Iris pigment epithelial cell (primary cell): ENCODE measurements around the gene APCDD1.
"Not testable (repeated sequence)": the region's sequence is repeated elsewhere in the genome, so short reads cannot be mapped to it uniquely, and the experiment has no call there.

Experiments used
- DNase-seq: peaks from one replicate; pipeline ENCODE4 v3.0.0-alpha.2; 2011; ENCODE audit warnings: low read depth

APCDD1 gene

DNA sequence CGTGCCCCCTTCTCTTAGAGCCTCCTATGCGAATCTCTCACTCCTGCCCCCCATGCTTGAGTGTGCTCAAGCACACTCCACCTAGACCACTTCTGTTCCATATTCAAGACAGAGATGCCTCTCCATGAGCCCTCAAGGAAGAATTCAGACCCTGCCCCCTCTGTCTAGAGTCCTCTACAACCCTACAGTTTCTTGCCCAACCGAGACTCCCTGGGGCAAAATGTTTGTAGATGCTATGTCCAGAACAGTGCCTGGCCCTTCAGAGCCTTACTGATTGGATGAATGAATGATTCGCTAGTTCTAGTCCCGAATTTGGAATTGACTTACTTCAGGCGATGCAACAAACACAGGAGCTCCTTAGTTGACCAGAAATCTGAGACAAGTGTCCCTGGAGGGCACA lies 8.7 kb downstream of the APCDD1 start:
- DNase-seq = no peak

DNA sequence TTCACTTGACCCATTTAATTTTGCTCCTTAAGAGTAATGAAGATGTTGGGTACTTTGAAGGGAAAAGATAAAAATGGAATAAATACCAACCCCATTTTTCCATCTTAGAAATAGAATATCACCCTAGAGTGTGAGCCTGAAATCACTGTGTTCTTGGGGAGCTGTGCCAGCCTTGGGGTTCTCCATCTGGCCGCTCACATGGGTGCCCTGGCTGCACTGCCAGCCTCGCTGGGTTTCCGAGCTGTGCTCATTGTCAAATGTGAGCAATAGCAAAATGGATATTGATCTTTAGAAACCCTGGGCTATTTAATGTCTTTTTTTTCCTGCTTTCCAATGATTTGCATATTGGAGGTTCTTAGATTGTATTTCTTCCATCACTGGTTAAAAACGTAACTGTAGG lies 9.3 kb downstream of the APCDD1 start:
- no peak for DNase-seq

DNA sequence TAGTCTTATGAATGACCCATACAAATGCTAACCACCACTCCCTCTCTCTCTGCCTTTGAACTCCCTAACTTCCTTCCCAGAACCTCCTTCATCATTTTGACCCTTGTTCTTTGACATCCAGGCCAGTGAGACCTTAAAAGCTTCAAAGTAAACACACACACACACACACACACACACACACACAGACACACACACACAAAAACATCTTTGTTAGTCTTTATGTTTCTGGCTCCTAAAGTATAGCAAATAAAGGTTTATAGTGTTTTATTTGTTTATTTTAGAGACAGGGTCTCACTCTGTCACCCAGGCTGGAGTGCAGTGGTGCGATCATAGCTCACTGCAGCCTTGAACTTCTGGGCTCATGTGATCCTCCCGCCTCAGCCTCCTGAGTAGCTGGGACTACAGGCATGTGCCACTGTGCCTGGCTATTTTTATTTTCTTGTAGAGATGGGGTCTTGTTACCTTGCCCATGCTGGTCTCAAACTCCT lies 9.8 kb downstream of the APCDD1 start:
- not testable (repeated sequence) for DNase-seq

DNA sequence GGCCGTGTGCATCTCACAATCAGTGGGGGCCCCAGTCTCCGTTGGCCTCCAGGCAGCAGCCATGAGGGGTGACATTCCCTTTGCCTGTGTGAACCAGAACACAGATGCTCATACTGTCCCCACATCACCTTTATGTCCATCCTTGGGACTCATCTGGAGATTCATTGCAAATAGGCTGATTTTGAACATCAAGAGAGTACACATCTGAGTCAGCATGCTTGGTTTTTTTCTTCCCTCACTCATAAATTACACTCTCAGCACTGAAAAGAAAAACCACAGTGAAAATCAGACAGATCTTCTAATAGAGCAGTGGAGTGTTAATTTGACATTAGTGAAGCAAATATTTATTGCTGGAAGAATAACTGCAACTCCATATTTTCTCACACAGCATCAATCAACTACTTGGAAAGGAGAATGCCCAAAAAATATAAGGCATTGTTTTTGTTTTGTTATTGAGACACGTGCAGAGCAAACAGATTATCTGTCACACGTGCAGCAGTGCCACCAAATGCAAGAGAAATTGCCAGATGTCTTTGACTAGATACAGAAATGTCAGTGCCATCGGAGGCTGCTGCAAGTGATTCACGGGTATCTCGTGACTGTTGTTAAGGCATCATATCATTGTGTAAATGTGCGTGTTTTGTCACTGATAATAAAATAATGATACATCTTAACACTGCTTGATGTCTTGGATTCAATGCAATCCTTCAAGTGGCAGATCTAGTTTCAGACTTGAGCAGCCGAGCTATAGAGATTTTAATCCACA lies 10.9 kb downstream of the APCDD1 start:
- DNase-seq = no peak

DNA sequence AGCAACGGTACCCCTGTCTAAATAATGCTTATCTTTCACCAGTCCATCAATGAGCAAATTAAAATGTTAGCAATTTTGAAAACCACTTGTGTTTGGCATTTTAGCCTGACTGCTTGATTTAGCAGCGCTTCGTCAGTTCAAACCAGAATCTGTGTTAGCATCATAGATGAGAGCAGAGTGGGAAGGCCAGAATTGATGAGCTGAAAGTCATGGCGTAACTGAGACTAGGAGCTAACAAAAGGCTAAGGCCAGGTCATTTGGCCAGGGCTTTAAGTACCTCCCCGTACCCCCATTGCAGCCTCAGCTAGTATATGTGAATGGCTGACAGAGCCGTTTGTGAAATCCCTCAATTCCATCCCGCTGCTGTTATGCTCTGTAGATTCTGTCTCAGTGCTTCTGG lies 16.0 kb downstream of the APCDD1 start:
- DNase-seq = no peak

DNA sequence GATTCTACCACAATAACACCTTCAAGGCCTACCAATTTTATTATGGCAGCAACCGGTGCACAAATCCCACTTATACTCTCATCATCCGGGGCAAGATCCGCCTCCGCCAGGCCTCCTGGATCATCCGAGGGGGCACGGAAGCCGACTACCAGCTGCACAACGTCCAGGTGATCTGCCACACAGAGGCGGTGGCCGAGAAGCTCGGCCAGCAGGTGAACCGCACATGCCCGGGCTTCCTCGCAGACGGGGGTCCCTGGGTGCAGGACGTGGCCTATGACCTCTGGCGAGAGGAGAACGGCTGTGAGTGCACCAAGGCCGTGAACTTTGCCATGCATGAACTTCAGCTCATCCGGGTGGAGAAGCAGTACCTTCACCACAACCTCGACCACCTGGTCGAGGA lies 17.1 kb downstream of the APCDD1 start:
- DNase-seq = no peak

DNA sequence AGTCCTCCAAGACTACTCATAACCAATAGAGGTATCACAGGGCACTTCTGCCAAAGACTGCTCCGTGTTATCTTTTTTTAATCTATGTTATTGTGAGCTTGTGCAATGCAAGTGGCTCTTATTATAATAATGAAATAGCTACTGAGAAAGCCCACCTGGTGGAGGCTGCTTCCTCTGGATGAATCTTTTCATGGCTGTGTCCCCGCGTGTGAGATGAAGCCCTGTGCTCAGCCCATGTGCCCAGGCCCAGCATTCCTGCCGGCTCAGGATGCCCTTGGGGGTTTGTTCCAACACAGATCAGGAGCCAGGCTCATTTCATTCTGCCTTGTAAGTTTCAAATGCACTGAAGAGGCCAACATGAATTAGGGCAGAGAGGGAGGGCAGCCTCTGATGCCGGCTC lies 18.7 kb downstream of the APCDD1 start:
- no peak for DNase-seq

DNA sequence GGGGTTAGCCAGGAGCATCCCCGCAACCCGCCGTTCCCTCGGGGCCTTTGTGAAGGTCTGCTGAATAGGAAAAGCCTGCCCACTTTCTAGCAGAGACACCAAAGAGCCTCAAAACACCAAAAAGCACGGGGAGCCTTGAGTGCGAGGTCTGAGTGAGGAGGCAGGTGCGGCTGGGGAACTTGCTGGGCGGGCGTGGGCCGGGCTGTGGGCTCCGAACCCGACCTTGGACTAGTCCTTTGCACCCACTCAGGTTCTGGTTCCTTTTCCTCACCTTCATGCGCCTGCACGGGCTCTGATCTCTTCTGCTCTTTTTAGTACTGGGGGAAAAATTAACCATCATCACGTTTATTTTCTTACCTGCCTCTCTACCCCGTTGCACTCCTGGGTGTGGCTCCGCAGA lies 19.9 kb downstream of the APCDD1 start:
- DNase-seq = no peak

DNA sequence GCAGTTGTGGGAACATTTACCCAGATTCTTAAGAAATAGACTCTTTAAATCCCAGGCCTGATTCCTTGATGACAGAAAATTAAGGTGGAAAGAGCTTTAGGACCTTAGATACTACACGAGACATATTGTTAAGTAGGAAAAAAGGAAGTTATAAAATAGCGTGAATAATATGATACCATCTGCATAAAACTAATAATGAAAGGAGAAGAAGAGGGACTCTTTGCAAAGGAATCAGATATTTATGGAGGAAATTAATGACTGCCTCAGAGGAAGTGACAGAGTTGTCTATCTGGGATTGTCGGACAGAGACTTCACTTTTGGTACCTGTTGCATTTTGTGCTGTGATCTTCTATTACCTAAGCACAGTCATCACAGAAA lies 20.8 kb downstream of the APCDD1 start:
- DNase-seq = no peak

GRCh38 chr18:10475654-10476291 lies 21.3 kb downstream of the APCDD1 start:
- no peak for DNase-seq

GRCh38 chr18:10476338-10476791 lies 21.9 kb downstream of the APCDD1 start:
- no peak for DNase-seq

GRCh38 chr18:10477121-10477862 lies 22.9 kb downstream of the APCDD1 start:
- DNase-seq = no peak

DNA sequence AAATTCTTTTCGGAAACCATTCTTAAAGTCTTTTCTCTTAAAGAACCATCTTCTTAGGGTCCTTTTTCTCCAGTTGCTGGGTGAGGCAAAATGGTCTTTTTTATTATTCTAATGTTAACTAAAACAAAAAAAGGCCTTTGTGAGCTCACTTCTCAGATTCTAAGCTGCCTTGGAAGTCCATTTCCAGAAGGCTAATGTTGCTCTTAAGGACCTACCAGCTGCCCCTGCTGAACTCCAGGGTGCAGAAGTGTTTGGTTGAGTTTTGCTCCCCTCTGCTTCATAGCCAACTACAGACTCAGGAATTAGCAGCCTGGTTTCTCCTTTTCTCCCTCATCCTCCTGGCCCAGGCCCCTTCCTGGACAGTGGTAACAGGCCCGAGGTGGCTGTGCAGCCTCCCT lies 23.4 kb downstream of the APCDD1 start:
- DNase-seq = no peak

DNA sequence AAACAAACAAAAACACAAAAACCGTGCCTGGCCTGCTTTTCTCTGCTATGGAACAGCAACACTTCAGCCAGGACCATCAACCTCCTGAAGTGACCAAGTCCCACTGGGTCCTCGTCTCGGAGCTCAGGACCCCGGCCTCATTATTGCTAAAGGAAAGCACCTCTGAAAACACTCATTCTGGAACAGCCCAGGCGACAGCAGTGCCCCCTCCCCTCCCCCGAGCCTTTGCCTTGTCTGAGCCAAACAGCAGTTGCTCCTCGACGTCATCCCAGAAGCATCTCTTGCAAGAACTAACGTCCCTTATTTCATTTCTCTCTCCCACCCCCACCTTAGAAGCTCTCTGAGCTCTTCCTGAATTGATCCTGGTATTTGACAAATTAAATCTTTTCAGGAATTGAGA lies 27.4 kb downstream of the APCDD1 start:
- DNase-seq = no peak

- DNase-seq = no peak
Measured at GRCh38 chr18:10482363-10482984, 28.0 kb downstream of the APCDD1 start.

DNA sequence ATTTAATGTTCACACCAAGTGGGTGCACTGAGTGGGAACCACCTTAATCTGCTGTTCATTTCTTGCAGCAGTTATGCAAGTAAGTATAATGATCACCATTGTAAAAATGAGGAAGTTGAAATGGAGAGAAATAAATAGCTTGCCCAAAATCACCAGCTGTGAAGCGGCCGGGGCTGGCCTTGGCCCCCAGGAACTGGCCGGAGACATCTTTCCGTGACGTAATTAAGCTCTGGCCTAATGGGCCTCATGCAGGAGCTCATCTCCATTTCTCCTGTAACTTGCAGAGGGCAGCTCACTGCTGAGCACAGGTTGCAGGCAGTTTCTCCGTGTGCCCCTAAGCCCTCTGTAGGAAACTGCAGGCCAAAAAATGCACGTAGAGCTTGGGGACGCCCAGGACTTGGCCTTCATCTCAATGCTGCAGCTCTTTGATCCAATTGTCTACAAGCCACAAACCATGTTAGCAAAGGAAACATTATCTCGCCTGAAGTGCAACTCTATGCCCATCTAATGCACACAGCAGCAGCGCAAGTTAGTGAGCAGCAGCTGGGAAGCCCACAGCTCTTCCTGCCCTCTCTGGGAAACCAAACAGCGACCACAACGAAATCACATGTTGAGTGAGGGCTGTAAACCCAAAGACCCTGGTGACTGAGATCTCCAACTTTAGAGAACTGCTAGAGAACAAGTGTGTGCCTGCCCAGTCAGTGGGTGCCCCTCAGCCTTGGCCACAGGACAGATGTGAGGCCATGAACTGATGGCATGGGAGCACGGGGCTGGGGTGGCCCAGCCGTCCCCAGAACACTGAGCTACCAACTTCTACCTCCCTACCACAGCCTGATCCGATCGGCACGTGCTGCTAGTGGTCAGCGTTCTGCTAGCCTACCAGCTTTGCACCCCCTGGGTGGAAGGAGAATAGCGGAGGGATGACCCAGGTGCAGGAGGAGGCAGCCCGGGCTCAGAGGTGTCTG lies 28.8 kb downstream of the APCDD1 start:
- DNase-seq = no peak

GRCh38 chr18:10485475-10485874 lies 31.0 kb downstream of the APCDD1 start:
- no peak for DNase-seq

GRCh38 chr18:10486362-10486761 lies 31.9 kb downstream of the APCDD1 start:
- DNase-seq = no peak

GRCh38 chr18:10487154-10487553 lies 32.7 kb downstream of the APCDD1 start:
- DNase-seq = no peak

- no peak for DNase-seq
Measured at GRCh38 chr18:10488017-10488416, 33.6 kb downstream of the APCDD1 start.
